Psoas muscle (tissue), 8 donors: ENCODE results near the gene C10orf105. TPM values are rescaled to one million over a fixed set of nuclear protein-coding genes. Genes with fewer than 3 reads are reported as not detected.

ENCODE experiments used
- ATAC-seq, 4 donors: fragments of 200-7000 bp; cut with Tn5 transposase; one replicate each; pipeline ENCODE4 v1.9.1; 2020; ENCODE audit warnings: moderate library complexity in 3 of 4, mild to moderate bottlenecking in 2 of 4
- DNase-seq, 2 donors: peaks; one replicate each; pipeline ENCODE4 v3.0.0-alpha.2; 2020
- H3K27ac ChIP-seq: fragments of 200-600 bp; one replicate; pipeline ENCODE4 v1.8.0; 2022
- H3K27me3 ChIP-seq, 3 donors: fragments of 200-600 bp in 1 of 3; one replicate each; pipeline versions ENCODE4 v1.6.1 to v1.8.0; 2013 to 2022; ENCODE audit warnings: low read length in 2 of 3, mild to moderate bottlenecking in 2 of 3, moderate library complexity in 1 of 3; ENCODE audit not compliant: insufficient read depth in 3 of 3
- H3K36me3 ChIP-seq, 2 donors: fragments of 200-600 bp in 1 of 2; one replicate each; pipeline versions ENCODE4 v1.6.1 to v1.8.0; 2013 to 2022; ENCODE audit warnings: low read depth in 1 of 2, mild to moderate bottlenecking in 1 of 2, moderate library complexity in 1 of 2; ENCODE audit not compliant: insufficient read depth in 1 of 2
- H3K4me1 ChIP-seq: fragments of 200-600 bp; one replicate; pipeline ENCODE4 v1.8.0; 2022
- H3K4me3 ChIP-seq: fragments of 200-600 bp; one replicate; pipeline ENCODE4 v1.8.0; 2022; ENCODE audit warnings: mild to moderate bottlenecking
- H3K9me3 ChIP-seq: fragments of 200-600 bp; one replicate; pipeline ENCODE4 v1.8.0; 2022
- WGBS, 3 donors: extraction: QIAGEN DNeasy Blood & Tissue Kit; methylation state at CpG; one replicate each; pipeline versions ENCODE4 v1.1.6 to v1.1.7; 2013; 5-methylcytosine and 5-hydroxymethylcytosine counted together
- intact Hi-C, 2 donors: fragments of 100-400 bp; cut with DNase I; formaldehyde crosslinking; loops; one replicate each; pipeline versions ENCODE4 v1.11.0 to v1.14.2; 2022
- polyA plus RNA-seq, 3 donors: library from polyadenylated mRNA; stranded (reverse); fragments of 200-250 nt; gene quantifications; one replicate each; pipeline ENCODE4 v1.2.3, GENCODE V29; 2013
- total RNA-seq, 4 donors: library from RNA; stranded (reverse); fragmentation: NEBNext Ultra II Directional in 2 of 4; extraction: Animal tissue kit (Norgen Biotek cat#: 25700) in 2 of 4; gene quantifications; one replicate each; pipeline versions ENCODE4 v1.2.1 to v1.2.4, GENCODE V29; 2021 to 2023
- TF ChIP-seq, protein P1 (sequence below): fragments of 200-600 bp; IDR thresholded peaks from one replicate; pipeline ENCODE4 v1.8.0; 2022; ENCODE audit warnings: antibody characterized with exemption
- donor health status: healthy with polysubstance abuse.
- donor health status: DM: no; HTN: no; CAD: no; lungs with moderate emphysema.
- donor health status: Bipolar disorder and iron deficiency.
- donor health status: healthy.
- donor health status: DM: yes; HTN: yes; CAD: no.
- donor health status: DM: no; HTN: no; CAD: no.
- donor health status: DM: no; HTN: no; CAD: no.
- donor health status: DM: yes; HTN: yes; CAD: no.

The C10orf105 gene
- total and polyA plus RNA-seq, 7 donors: 0.01 to 0.03 (median 0.03) TPM; not detected in 4

DNA sequence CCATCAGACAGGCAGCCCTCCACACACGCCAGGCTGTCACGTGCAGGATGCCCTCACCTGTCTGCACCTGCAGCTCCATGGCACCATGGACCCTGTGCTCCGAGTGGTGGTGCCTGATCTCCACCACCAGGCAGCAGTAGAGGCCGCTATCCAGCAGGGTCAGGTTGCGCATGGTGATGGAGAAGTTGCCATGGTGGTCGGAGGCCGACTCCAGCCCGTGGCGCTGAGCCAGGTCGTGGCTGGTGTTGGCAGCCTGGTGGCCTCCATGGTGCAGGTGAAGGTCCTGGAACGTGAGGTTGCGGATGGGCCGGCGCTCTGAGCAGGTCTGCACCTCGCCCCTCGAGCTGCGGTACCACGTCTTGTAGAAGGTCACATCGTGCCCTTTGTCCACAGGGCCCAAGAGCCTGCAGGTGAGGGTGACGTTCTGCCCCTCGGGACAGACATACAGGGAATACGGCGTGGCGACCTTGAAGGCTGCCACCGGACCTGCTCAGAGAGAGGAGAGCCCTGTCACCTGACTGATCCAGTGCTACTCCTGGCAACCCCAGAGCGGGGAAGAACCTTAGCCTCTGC is 42.0 kb upstream of the C10orf105 start:
- 68 to 75% (median 74%) methylated on average over 26 of the region's 26 CpGs for WGBS, 3 donors
- Histone ChIP-seq H3K9me3 (no peaks in the 10 kb centered on the region), H3K4me1 (peaks cover 62% of the 10 kb centered on the region), H3K4me3 (peak overlapping the region; percentile 28), H3K27me3 (no peaks in the 10 kb centered on the region), H3K27ac (peak overlapping the region; percentile 21), H3K36me3 (peaks cover 2 to 12% of the 10 kb centered on the region in 2 donors)
- TF ChIP-seq, protein P1, sequence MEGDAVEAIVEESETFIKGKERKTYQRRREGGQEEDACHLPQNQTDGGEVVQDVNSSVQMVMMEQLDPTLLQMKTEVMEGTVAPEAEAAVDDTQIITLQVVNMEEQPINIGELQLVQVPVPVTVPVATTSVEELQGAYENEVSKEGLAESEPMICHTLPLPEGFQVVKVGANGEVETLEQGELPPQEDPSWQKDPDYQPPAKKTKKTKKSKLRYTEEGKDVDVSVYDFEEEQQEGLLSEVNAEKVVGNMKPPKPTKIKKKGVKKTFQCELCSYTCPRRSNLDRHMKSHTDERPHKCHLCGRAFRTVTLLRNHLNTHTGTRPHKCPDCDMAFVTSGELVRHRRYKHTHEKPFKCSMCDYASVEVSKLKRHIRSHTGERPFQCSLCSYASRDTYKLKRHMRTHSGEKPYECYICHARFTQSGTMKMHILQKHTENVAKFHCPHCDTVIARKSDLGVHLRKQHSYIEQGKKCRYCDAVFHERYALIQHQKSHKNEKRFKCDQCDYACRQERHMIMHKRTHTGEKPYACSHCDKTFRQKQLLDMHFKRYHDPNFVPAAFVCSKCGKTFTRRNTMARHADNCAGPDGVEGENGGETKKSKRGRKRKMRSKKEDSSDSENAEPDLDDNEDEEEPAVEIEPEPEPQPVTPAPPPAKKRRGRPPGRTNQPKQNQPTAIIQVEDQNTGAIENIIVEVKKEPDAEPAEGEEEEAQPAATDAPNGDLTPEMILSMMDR: no peak
- intact Hi-C loops: no loop called here
- ATAC-seq (peak in 1 of 4 donors; percentile 64), DNase-seq (no peak)

DNA sequence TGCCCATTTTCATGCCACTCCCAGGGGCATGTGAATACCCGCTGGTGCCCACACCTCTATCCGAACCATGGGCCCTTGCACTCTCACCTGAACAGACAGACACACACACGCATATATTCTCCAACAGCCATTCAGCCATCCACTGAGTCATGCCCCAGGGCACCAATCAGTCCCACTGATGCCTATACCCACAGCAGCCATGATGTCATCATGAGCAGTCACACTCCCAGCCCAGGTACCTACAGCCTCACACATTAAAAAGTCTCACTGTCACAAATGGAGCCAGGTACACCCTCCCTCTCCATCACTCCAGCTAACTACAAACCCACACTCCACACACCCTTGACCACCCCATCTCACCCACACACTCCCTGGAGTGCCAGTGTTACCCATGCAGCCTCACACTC is 41.5 kb upstream of the C10orf105 start:
- intact Hi-C loops: no loop called here
- DNase-seq: no peak
- Histone ChIP-seq H3K4me3 (peak overlapping the region; percentile 28), H3K27ac (peak overlapping the region; percentile 21), H3K9me3 (no peaks in the 10 kb centered on the region), H3K36me3 (peaks cover 2 to 12% of the 10 kb centered on the region in 2 donors), H3K27me3 (no peaks in the 10 kb centered on the region), H3K4me1 (peaks cover 62% of the 10 kb centered on the region)
- 91 to 97% (median 92%) methylated on average over 3 of the region's 3 CpGs for WGBS, 3 donors
- TF ChIP-seq, protein P1: no peak
- ATAC-seq: no peak

DNA sequence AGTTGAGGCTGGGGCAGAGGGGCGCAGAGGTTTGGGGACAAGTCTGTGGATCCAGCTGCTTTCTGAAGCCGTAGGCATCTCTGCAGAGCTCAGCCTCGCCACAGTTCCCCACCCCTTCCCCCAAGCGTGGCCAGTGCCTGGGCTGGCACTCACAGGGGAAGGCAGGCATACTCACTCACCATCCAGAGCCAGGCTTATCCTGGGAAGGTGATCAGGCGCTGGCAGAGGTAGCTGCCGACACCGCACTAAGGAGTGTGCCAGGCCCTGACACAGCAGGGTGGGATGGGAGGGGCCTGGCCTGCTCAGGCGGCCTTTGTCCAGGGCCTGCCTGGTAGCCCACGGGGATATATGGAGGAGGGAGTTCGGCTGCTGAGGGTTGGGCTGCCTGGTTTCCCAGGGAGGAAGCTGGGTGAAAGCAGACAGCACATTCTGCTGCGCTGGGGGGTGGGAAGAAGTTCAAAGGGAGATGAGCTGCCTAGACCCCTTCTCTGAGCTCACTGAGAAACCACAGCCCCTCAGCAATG is 37.9 kb upstream of the C10orf105 start:
- ATAC-seq: peak; percentile 87 to 94 (median 92)
- H3K36me3 ChIP-seq: peaks cover 2 to 20% of the 10 kb centered on the region in 2 donors
- peak; percentile 49 to 85 for DNase-seq
- peak overlapping the region; percentile 41 for H3K4me3 ChIP-seq
- TF ChIP-seq, protein P1: no peak
- H3K9me3 ChIP-seq: no peaks in the 10 kb centered on the region
- peaks cover 63% of the 10 kb centered on the region for H3K4me1 ChIP-seq
- no peaks in the 10 kb centered on the region for H3K27me3 ChIP-seq
- WGBS, 3 donors: 21 to 34% (median 25%) methylated on average over 11 of the region's 11 CpGs
- intact Hi-C loops: no loop called here
- peak overlapping the region; percentile 65 for H3K27ac ChIP-seq

DNA sequence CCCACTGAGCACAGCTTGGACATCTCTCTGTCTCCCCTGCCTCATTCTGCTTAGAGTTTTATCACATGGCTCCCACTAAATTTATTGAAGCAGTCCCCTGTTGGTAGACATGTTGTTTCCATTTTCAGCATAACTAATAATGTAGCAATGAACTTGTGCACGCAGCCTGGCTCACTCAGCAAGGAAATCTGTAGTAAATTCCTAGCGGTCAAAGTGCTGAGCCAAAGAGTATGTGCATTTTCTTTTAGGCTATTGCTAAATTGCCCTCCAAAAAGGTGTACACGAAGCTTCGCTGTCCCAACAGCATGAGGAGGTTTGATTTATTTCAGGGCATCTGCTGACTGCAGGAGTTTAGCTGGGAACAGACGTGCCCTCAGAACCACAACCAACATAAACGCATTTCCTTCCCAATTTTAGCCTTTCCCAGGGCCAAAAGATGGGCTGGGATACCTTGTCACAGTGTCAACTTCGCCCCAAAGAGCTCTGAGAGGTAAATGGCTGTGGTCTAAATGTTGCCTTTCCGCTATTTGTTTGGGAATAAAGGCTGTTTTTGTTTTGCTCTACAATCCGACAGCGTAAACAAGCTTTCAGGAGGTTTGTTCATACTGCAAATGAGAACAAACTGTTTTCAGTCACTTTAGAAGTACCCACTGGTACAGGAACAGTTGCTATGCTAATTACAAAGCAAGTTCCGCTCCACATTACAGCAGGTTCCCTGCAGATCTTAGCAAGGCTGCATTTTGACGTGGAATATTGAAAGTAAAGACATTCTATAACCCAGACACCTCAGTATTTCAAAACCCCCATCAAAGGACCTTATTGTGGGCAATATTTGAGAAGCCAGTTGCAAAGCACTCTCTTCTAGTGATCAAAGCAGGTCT is 37.0 kb upstream of the C10orf105 start:
- Histone ChIP-seq H3K36me3 (peaks cover 2 to 27% of the 10 kb centered on the region in 2 donors), H3K4me1 (peaks cover 62% of the 10 kb centered on the region), H3K27me3 (no peaks in the 10 kb centered on the region), H3K27ac (peak overlapping the region; percentile 65), H3K4me3 (peak overlapping the region; percentile 41), H3K9me3 (no peaks in the 10 kb centered on the region)
- ATAC-seq (peak; percentile 37 to 74 (median 66)), DNase-seq (no peak)
- TF ChIP-seq, protein P1: no peak
- 30 to 45% (median 36%) methylated on average over 12 of the region's 12 CpGs for WGBS, 3 donors
- intact Hi-C loops: no loop called here
